A673 (cell line): ENCODE results near the gene SPIN1.

Source experiments
- EZH2 ChIP-seq: fragments of 200-600 bp; sonication (generic); IDR thresholded peaks from 2 replicates; pipeline ENCODE4 v1.6.1; 2017; ENCODE audit warnings: borderline replicate concordance, low read depth, mild to moderate bottlenecking, mixed read lengths, antibody characterized with exemption, low read length; ENCODE audit not compliant: poor library complexity, severe bottlenecking
- TF ChIP-seq, protein P1 (sequence below): fragments of 300-800, 200-600 bp; sonication (generic); conservative IDR thresholded peaks from 2 replicates; pipeline ENCODE4 v1.5.1; 2017; ENCODE audit warnings: low read depth, mild to moderate bottlenecking, antibody characterized with exemption, low read length, moderate library complexity, mixed read lengths

DNA sequence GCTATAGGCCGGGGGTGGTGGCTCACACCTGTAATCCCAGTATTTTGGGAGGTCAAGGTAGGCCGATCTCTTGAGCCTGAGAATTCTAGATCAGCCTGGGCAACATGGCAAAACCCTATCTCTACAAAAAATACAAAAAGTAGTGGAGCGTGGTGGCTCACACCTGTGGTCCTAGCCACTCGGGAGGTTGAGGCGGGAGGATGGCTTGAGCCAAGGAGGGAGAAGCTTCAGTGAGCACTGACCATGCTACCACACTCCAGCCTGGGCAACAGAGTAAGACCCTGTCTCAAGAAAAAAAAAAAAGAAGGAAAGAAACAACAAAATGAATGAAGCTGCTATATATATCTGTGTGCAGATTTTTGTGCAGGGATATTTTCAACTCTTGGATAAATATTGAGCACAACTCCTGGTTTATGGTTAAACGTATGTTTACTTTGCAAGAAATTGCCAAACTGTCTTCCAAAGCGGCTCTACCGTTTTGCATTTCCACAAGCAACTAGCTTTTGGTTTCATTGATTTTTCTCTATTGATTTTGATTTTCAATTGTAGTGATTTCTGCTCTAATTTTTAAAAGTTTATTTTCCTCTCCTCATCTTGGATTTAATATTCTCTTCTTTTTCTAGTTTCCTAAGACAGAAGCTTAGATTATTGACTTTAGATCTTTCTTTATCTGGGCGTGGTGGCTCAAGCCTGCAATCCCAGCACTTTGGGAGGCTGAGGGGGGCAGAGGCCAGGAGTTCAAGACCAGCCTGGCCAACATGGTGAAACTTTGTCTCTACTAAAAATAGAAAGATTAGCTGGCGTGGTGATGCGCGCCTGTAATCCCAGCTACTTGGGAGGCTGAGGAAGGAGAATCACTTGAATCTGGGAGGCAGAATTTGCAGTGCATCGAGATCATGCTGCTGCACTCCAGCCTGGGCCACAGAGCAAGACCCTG is 49.2 kb downstream of the SPIN1 start:
- TF ChIP-seq, protein P1, sequence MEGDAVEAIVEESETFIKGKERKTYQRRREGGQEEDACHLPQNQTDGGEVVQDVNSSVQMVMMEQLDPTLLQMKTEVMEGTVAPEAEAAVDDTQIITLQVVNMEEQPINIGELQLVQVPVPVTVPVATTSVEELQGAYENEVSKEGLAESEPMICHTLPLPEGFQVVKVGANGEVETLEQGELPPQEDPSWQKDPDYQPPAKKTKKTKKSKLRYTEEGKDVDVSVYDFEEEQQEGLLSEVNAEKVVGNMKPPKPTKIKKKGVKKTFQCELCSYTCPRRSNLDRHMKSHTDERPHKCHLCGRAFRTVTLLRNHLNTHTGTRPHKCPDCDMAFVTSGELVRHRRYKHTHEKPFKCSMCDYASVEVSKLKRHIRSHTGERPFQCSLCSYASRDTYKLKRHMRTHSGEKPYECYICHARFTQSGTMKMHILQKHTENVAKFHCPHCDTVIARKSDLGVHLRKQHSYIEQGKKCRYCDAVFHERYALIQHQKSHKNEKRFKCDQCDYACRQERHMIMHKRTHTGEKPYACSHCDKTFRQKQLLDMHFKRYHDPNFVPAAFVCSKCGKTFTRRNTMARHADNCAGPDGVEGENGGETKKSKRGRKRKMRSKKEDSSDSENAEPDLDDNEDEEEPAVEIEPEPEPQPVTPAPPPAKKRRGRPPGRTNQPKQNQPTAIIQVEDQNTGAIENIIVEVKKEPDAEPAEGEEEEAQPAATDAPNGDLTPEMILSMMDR: no peak
- no peak for TF ChIP-seq EZH2
